ENCODE results near the gene PLA2G4D.

PLA2G4D gene

GRCh38 chr15:42042602-42043400, 51.6 kb downstream of the PLA2G4D start:
- Mint-ChIP-seq H3K4me3 (no peak overlapping the region), H3K4me1 (peaks cover 6% of the 10 kb centered on the region), H3K9me3 (no peaks in the 10 kb centered on the region), H3K27ac (no peak overlapping the region), H3K27me3 (peaks cover 48% of the 10 kb centered on the region), H3K36me3 (no peaks in the 10 kb centered on the region)
- ATAC-seq = no peak

DNA sequence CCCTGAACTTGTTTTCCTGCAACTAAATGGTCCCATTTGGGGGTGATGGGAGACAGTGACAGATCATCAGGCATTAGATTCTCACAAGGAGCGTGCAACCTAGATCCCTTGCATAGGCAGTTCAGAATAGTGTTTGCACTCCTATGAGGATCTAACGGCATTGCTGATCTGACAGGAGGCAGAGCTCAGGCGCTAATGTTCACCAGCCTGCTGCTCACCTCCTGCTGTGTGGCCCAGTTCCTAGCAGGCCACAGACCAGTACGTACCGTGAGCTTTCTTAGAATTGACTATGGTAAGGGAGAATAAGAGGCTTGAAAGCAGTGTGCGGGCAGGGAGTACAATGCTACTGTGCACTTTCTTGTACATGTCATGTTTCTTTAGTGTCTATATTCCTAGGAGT, 56.0 kb downstream of the PLA2G4D start:
- H3K36me3 Mint-ChIP-seq = no peaks in the 10 kb centered on the region
- no peak overlapping the region for H3K27ac Mint-ChIP-seq
- peaks cover 15% of the 10 kb centered on the region for H3K4me1 Mint-ChIP-seq
- no peak overlapping the region for H3K4me3 Mint-ChIP-seq
- H3K9me3 Mint-ChIP-seq = peaks cover 2% of the 10 kb centered on the region
- H3K27me3 Mint-ChIP-seq = peaks cover 19% of the 10 kb centered on the region
- no peak for ATAC-seq

DNA sequence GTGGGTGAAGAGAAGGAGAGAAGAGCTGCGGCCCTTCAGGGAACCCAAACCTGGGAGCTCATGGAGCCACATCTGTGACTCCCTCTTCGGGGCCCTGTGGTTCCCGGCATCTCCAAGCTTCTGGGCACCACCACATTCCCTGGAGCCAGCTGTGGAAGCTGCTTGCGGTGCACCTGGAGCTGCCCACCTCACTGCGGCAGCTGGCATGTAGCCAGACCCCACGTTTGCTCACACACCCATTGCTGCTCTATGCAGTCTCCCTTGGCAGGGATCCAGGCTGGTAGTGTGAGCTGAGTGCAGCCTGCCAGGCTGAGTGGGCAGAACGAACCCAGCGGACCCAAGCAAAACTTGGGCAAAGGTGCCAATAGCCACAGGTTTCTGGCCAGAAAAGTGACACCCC, 56.7 kb downstream of the PLA2G4D start:
- ATAC-seq = no peak
- H3K4me3 Mint-ChIP-seq = no peak overlapping the region

DNA sequence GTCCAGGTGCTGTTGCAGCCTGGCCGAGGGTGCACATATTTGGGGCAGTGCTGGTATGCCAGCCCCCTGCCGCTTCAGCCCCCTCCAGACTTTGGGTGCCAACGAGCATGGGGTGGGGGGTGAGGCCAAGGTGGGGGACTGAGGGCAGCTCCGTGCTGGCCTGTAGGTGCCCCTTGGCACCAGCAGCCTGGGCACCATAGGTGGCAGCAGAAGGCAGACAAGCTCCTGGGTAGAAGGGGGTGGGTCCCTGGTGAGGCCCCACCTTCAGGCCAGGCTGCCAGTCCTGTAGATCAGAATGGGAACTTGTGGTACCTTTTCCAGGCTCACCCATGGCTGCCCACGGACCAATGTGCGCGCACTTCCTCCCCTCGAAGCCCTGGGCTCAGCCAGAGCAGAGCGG, 57.4 kb downstream of the PLA2G4D start:
- H3K9me3 Mint-ChIP-seq = peaks cover 2% of the 10 kb centered on the region
- H3K27ac Mint-ChIP-seq = no peak overlapping the region
- H3K4me3 Mint-ChIP-seq = no peak overlapping the region
- peaks cover 26% of the 10 kb centered on the region for H3K4me1 Mint-ChIP-seq
- peaks cover 10% of the 10 kb centered on the region for H3K27me3 Mint-ChIP-seq
- H3K36me3 Mint-ChIP-seq = no peaks in the 10 kb centered on the region
- ATAC-seq = no peak

More for the DNA sequence above, 56.7 kb downstream of the PLA2G4D start:
- Mint-ChIP-seq H3K27ac (no peak overlapping the region), H3K36me3 (no peaks in the 10 kb centered on the region), H3K9me3 (peaks cover 2% of the 10 kb centered on the region), H3K27me3 (peaks cover 12% of the 10 kb centered on the region), H3K4me1 (peaks cover 21% of the 10 kb centered on the region)

DNA sequence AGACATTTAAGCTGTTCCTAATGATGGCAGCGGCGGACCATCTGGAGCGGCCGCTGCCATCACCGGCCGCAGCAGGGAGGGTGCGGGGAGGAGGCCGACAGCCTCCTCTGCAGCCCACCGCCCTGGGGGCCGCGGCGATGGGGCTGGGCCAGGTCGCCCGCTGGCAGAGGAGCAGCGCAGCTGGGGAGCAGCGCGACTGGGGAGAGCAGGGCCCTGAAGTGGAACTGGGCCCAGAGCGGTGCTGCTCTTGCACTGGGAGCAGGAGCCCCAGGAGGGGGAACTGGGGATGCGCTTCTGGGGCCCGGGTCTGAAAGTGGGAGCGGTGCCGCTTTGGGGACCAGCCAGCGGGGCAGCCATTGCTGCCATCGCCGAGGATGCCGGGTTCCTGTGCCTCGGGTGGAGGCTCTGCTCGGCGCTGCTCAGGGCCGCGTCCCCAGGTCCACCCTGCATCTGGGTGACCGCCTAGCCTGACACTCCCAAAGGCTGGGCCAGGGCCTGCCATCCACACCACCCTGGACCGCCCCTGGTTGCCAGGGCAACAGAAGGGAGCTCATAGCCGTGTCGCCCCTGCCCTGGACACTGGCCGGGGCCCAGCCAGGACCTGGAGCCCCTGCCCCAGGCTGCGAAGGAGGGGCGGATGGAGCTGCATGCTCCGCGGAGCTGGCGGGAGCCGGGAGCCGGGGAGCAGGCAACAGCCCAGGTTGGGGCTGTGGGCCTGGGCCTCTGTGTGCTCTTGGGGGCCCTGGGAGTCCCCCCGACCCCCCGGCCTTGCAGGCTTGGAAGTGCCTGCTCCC, 58.1 kb downstream of the PLA2G4D start:
- no peak for ATAC-seq
- Mint-ChIP-seq H3K36me3 (no peaks in the 10 kb centered on the region), H3K27me3 (peaks cover 10% of the 10 kb centered on the region), H3K27ac (no peak overlapping the region), H3K4me3 (no peak overlapping the region), H3K9me3 (peaks cover 2% of the 10 kb centered on the region), H3K4me1 (peaks cover 26% of the 10 kb centered on the region)

- Mint-ChIP-seq H3K9me3 (peaks cover 2% of the 10 kb centered on the region), H3K36me3 (no peaks in the 10 kb centered on the region), H3K4me3 (no peak overlapping the region), H3K27ac (peak overlapping the region; percentile 70), H3K4me1 (peaks cover 26% of the 10 kb centered on the region), H3K27me3 (peaks cover under 1% of the 10 kb centered on the region)
- ATAC-seq = peak; percentile 4
These were observed 59.0 kb downstream of the PLA2G4D start for GRCh38 chr15:42035435-42035761.

DNA sequence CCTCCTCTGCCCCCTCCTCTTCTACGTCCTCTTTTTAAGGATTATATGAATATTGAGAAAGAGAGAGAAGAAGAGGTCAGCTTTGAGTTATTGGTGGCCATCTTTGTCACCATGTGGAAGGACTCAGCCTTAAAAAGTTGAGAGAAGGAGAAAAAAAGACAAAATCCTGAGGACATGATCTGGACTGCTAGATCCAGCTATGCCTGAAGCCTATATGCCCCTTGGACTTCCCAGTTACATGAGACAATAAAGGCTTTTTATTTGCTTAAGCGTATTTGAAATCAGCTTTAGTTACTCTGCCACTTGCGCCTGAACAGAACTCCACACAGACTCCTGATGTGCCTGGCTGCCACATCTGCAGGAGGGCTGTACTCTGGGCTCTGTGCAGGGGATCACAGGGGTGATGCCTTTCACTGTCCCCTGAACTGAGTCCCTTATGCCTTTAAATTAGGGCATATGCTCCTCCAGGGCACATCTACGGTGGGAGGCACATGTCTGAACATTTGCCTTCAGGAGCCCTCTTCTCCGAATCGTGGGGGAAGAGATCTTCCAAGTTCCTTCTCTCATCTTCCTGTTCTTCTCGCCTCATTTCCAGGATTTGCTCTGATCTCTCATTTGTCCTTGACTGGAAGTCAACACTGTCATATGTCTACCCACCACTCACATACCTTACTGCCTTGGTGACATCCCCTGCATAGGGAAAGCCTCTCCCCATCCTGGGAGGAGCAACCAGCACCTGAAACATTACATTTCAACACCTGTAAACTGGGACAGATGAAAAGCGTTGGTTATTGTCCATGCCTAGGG, 59.5 kb downstream of the PLA2G4D start:
- no peaks in the 10 kb centered on the region for H3K27me3 Mint-ChIP-seq
- no peak overlapping the region for H3K4me3 Mint-ChIP-seq
- peaks cover 26% of the 10 kb centered on the region for H3K4me1 Mint-ChIP-seq
- H3K36me3 Mint-ChIP-seq = no peaks in the 10 kb centered on the region
- peak overlapping the region; percentile 70 for H3K27ac Mint-ChIP-seq
- no peak for ATAC-seq
- peaks cover 2% of the 10 kb centered on the region for H3K9me3 Mint-ChIP-seq

- Mint-ChIP-seq H3K27ac (peak overlapping the region; percentile 33), H3K4me1 (peaks cover 26% of the 10 kb centered on the region), H3K27me3 (no peaks in the 10 kb centered on the region), H3K9me3 (peaks cover 2% of the 10 kb centered on the region), H3K36me3 (no peaks in the 10 kb centered on the region), H3K4me3 (no peak overlapping the region)
- peak; percentile 77 for ATAC-seq
These were observed 61.0 kb downstream of the PLA2G4D start for GRCh38 chr15:42033214-42033873.

- peaks cover 26% of the 10 kb centered on the region for H3K4me1 Mint-ChIP-seq
- peak; percentile 11 for ATAC-seq
- H3K36me3 Mint-ChIP-seq = no peaks in the 10 kb centered on the region
- peaks cover 2% of the 10 kb centered on the region for H3K9me3 Mint-ChIP-seq
- H3K27me3 Mint-ChIP-seq = no peaks in the 10 kb centered on the region
- H3K27ac Mint-ChIP-seq = peak overlapping the region; percentile 33
- peak overlapping the region; percentile 0 for H3K4me3 Mint-ChIP-seq
These were observed 61.8 kb downstream of the PLA2G4D start for GRCh38 chr15:42032376-42033213.

DNA sequence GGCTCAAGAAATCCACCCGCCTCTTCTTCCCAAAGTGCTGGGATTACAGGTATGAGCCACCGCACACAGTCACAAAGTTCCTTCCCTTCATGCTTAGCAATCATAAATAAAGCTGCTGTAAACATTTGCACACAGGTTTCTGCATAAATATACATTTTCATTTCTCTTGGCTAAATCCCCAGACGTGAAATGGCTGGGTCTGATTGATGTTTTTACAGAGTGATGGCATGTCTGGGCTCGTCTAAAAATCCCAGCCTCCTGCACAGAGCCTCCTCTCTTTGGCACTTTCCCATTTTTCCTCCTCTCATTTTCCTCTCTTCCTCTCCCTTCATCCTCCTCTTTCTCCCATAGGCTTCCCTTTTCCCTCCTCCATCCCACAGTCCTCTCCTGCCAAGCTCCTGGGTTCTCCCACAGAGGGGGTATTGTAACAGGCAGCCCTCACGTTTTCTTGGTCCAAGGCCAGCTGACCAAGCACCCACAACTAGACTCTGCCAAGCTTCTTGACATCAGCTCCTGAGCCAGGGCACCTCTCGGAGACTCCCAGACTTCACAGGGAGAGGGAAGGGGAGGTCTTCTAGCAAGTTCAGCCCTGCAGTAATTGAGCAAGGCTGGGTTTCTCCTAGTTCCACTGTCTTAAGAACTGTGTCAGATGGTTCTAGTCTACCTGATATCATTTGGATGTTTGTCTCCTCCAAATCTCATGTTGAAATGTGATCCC, 63.0 kb downstream of the PLA2G4D start:
- Mint-ChIP-seq H3K27me3 (no peaks in the 10 kb centered on the region), H3K4me3 (no peak overlapping the region), H3K27ac (no peak overlapping the region), H3K4me1 (peaks cover 26% of the 10 kb centered on the region), H3K36me3 (no peaks in the 10 kb centered on the region), H3K9me3 (peaks cover 2% of the 10 kb centered on the region)
- ATAC-seq = no peak

DNA sequence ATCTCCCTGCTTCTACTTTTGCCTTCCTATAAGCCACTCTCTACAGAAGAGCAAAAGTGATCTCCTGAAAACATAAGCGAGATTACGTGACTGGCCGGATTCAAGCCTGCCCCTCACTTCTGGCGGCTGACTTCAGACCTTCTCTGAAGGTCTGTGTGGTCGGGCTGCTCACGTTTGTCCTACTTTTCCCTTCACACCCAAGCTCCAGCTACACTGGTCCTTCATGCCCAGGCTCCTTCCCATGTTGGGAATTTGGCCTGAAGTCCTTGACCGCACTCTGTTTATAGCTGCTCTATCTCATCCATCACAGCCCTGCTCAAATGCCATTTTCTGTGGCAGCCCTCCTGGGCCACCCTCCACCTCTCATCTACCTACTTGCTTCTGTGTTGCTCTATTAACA, 66.8 kb downstream of the PLA2G4D start:
- no peak overlapping the region for H3K27ac Mint-ChIP-seq
- no peaks in the 10 kb centered on the region for H3K9me3 Mint-ChIP-seq
- peaks cover 4% of the 10 kb centered on the region for H3K4me1 Mint-ChIP-seq
- no peak overlapping the region for H3K4me3 Mint-ChIP-seq
- H3K27me3 Mint-ChIP-seq = no peaks in the 10 kb centered on the region
- no peaks in the 10 kb centered on the region for H3K36me3 Mint-ChIP-seq
- ATAC-seq = no peak

GRCh38 chr15:42024303-42024702, 70.1 kb downstream of the PLA2G4D start:
- no peak for ATAC-seq
- H3K4me3 Mint-ChIP-seq = no peak overlapping the region
- H3K27ac Mint-ChIP-seq = no peak overlapping the region
- H3K36me3 Mint-ChIP-seq = no peaks in the 10 kb centered on the region
- no peaks in the 10 kb centered on the region for H3K9me3 Mint-ChIP-seq
- H3K27me3 Mint-ChIP-seq = peaks cover 8% of the 10 kb centered on the region
- no peaks in the 10 kb centered on the region for H3K4me1 Mint-ChIP-seq

GRCh38 chr15:42021593-42021992, 72.8 kb downstream of the PLA2G4D start:
- no peaks in the 10 kb centered on the region for H3K36me3 Mint-ChIP-seq
- H3K27ac Mint-ChIP-seq = no peak overlapping the region
- no peak overlapping the region for H3K4me3 Mint-ChIP-seq
- no peaks in the 10 kb centered on the region for H3K4me1 Mint-ChIP-seq
- no peak for ATAC-seq
- H3K9me3 Mint-ChIP-seq = no peaks in the 10 kb centered on the region
- peaks cover 17% of the 10 kb centered on the region for H3K27me3 Mint-ChIP-seq
